Esophagus muscularis mucosa (tissue), 4 donors: ENCODE measurements around the gene XYLT1. TPM values are rescaled to one million over a fixed set of nuclear protein-coding genes. Genes with fewer than 3 reads are reported as not detected.

Experiments
- DNase-seq: peaks from one replicate; pipeline ENCODE4 v3.0.0-alpha.2; 2017; ENCODE audit errors: extremely low spot score
- H3K27ac ChIP-seq, 4 donors: fragments of 200-600 bp; sonication (generic); replicated peaks in 1 of 4; 1 replicate in 3 of 4; 2 replicates in 1 of 4; pipeline ENCODE4 v1.5.1; 2016 to 2019; ENCODE audit warnings: mild to moderate bottlenecking in 1 of 4
- H3K27me3 ChIP-seq, 4 donors: fragments of 200-600 bp; sonication (generic); one replicate each; pipeline versions ENCODE4 v1.5.1 to v1.6.0; 2016 to 2019
- H3K36me3 ChIP-seq, 4 donors: fragments of 200-600 bp; sonication (generic); one replicate each; pipeline ENCODE4 v1.5.1; 2016 to 2019
- H3K4me1 ChIP-seq, 4 donors: fragments of 200-600 bp; sonication (generic); one replicate each; pipeline ENCODE4 v1.5.1; 2016 to 2019
- H3K4me3 ChIP-seq, 4 donors: fragments of 200-600 bp; sonication (generic); 1 replicate in 2 of 4; 2 replicates in 2 of 4; pipeline ENCODE4 v1.5.1; 2016 to 2019; ENCODE audit warnings: mild to moderate bottlenecking in 4 of 4, moderate library complexity in 1 of 4
- H3K9me3 ChIP-seq, 4 donors: fragments of 200-600 bp; sonication (generic); 1 replicate in 3 of 4; 2 replicates in 1 of 4; pipeline ENCODE4 v1.5.1; 2016 to 2019
- CTCF ChIP-seq, 3 experiments: fragments of 200-600 bp in 2 of 3; fragments of 450-650 bp in 1 of 3; sonication (generic) in 2 of 3; IDR thresholded peaks; one replicate each; pipeline ENCODE4 v1.5.1; 2017 to 2019; ENCODE audit warnings: antibody characterized with exemption in 3 of 3, mild to moderate bottlenecking in 2 of 3, moderate library complexity in 1 of 3
- EP300 ChIP-seq: sonication (generic); formaldehyde crosslinking; IDR thresholded peaks from one replicate; pipeline ENCODE4 v1.6.1; 2017; ENCODE audit warnings: antibody characterized with exemption
- POLR2A ChIP-seq: fragments of 450-650 bp; IDR thresholded peaks from one replicate; pipeline ENCODE4 v1.6.1; 2017; ENCODE audit warnings: antibody characterized with exemption, moderate library complexity, mild to moderate bottlenecking, low read depth
- POLR2AphosphoS5 ChIP-seq, 2 donors: sonication (generic); formaldehyde crosslinking; IDR thresholded peaks; one replicate each; pipeline ENCODE4 v1.6.1; 2017; ENCODE audit warnings: antibody characterized with exemption in 2 of 2
- WGBS: methylation state at CpG from one replicate; pipeline ENCODE4 v1.1.5; 2018; 5-methylcytosine and 5-hydroxymethylcytosine counted together
- intact Hi-C: fragments of 100-400 bp; cut with DNase I; formaldehyde crosslinking; loops from one replicate; pipeline ENCODE4 v1.15.1; 2023
- total RNA-seq, 4 donors: library from RNA; depleted of rRNA; stranded (reverse); fragments of >200 nt; gene quantifications; one replicate each; pipeline versions ENCODE4 v1.1.0 to v1.2.1, GENCODE V29; 2016

Gene XYLT1
- total RNA-seq, 4 donors from 2014 or later: 25.2 to 57.1 (median 33.5) TPM

- H3K27ac ChIP-seq: peak overlapping the region in 2 of 4 donors; percentile 36 to 60
- TF ChIP-seq EP300 (no peak), POLR2AphosphoS5 (IDR thresholded peaks at IDR 0.05) (no peak), POLR2A (no peak), CTCF (IDR thresholded peaks at IDR 0.05) (no peak)
- no peaks in the 10 kb centered on the region for H3K27me3 ChIP-seq
- no peak overlapping the region for H3K4me3 ChIP-seq
- intact Hi-C loops: loop anchor here (5.0 kb wide), 1 partner anchor 77 kb away; no protein-coding TSS in a partner anchor
- no peaks in the 10 kb centered on the region for H3K9me3 ChIP-seq
- DNase-seq: no peak
- peaks cover 19 to 47% (median 37%) of the 10 kb centered on the region in 4 donors for H3K4me1 ChIP-seq
- H3K36me3 ChIP-seq: no peaks in the 10 kb centered on the region
- WGBS: 85% methylated on average over 9 of the region's 9 CpGs
Measured at GRCh38 chr16:17293813-17294558, 176.8 kb downstream of the XYLT1 start.

- Histone ChIP-seq H3K36me3 (no peaks in the 10 kb centered on the region), H3K4me1 (peaks cover 12 to 47% (median 39%) of the 10 kb centered on the region in 4 donors), H3K27ac (no peak overlapping the region), H3K27me3 (no peaks in the 10 kb centered on the region), H3K9me3 (no peaks in the 10 kb centered on the region), H3K4me3 (no peak overlapping the region)
- intact Hi-C loops: loop anchor here (5.0 kb wide), 1 partner anchor 74 kb away; no protein-coding TSS in a partner anchor
- WGBS: 75% methylated on average over 2 of the region's 2 CpGs
- DNase-seq: no peak
- TF ChIP-seq POLR2AphosphoS5 (IDR thresholded peaks at IDR 0.05) (no peak), EP300 (no peak), POLR2A (no peak), CTCF (IDR thresholded peaks at IDR 0.05) (no peak)
Measured at GRCh38 chr16:17291289-17291688, 179.5 kb downstream of the XYLT1 start.

GRCh38 chr16:17289674-17290635, 180.8 kb downstream of the XYLT1 start:
- TF ChIP-seq POLR2AphosphoS5 (IDR thresholded peaks at IDR 0.05): no peak
- no peak for TF ChIP-seq POLR2A
- TF ChIP-seq CTCF (IDR thresholded peaks at IDR 0.05): no peak
- no peak for TF ChIP-seq EP300
- Histone ChIP-seq H3K9me3 (no peaks in the 10 kb centered on the region), H3K27me3 (no peaks in the 10 kb centered on the region), H3K27ac (peak overlapping the region in 3 of 4 donors; percentile 0 to 17 (median 17)), H3K4me1 (peaks cover 4 to 42% (median 28%) of the 10 kb centered on the region in 4 donors), H3K36me3 (no peaks in the 10 kb centered on the region), H3K4me3 (no peak overlapping the region)
- no peak for DNase-seq
- WGBS: 84% methylated on average over 11 of the region's 11 CpGs
- intact Hi-C loops: loop anchor here (5.0 kb wide), 1 partner anchor 73 kb away; no protein-coding TSS in a partner anchor

- H3K27me3 ChIP-seq: no peaks in the 10 kb centered on the region
- H3K36me3 ChIP-seq: no peaks in the 10 kb centered on the region
- WGBS: 98% methylated on average over 4 of the region's 4 CpGs
- peaks cover 4 to 35% (median 20%) of the 10 kb centered on the region in 4 donors for H3K4me1 ChIP-seq
- H3K9me3 ChIP-seq: no peaks in the 10 kb centered on the region
- H3K27ac ChIP-seq: no peak overlapping the region
- intact Hi-C loops: no loop called here
- H3K4me3 ChIP-seq: no peak overlapping the region
- DNase-seq: no peak
- no peak for TF ChIP-seq CTCF (IDR thresholded peaks at IDR 0.05)
- no peak for TF ChIP-seq POLR2AphosphoS5 (IDR thresholded peaks at IDR 0.05)
- TF ChIP-seq POLR2A: no peak
Measured at GRCh38 chr16:17289050-17289449, 181.7 kb downstream of the XYLT1 start.
